CD14-positive monocyte (primary cell): Measurements from ENCODE around the gene SLC9C1. TPM values are rescaled to one million over a fixed set of nuclear protein-coding genes. Genes with fewer than 3 reads are reported as not detected.

Source experiments
- DNase-seq, 3 donors: peaks; one replicate each; pipeline ENCODE4 v3.0.0-alpha.2; 2011 to 2022
- H2AFZ ChIP-seq: 2 replicates; pipeline ENCODE4 v1.6.0; 2012; ENCODE audit warnings: mild to moderate bottlenecking, low read depth, low read length, inconsistent platforms; ENCODE audit not compliant: insufficient read depth, poor library complexity, severe bottlenecking
- H3K27ac ChIP-seq, 2 donors: 1 replicate in 1 of 2; 2 replicates in 1 of 2; pipeline ENCODE4 v1.5.1; 2012 to 2013; ENCODE audit warnings: low read length in 2 of 2, control low read depth in 1 of 2, inconsistent platforms in 1 of 2, low read depth in 1 of 2, mild to moderate bottlenecking in 1 of 2
- H3K27me3 ChIP-seq, 2 donors: one replicate each; pipeline versions ENCODE4 v1.6.0 to v1.6.1; 2011 to 2013; ENCODE audit warnings: low read length in 2 of 2; ENCODE audit not compliant: control insufficient read depth in 2 of 2, insufficient read depth in 2 of 2
- H3K36me3 ChIP-seq, 2 donors: replicated peaks in 1 of 2; 1 replicate in 1 of 2; 2 replicates in 1 of 2; pipeline versions ENCODE4 v1.5.1 to v1.6.1; 2012 to 2013; ENCODE audit warnings: low read length in 2 of 2, control low read depth in 1 of 2, inconsistent platforms in 1 of 2, mild to moderate bottlenecking in 1 of 2; ENCODE audit not compliant: insufficient read depth in 2 of 2, control insufficient read depth in 1 of 2
- H3K4me1 ChIP-seq, 2 donors: 1 replicate in 1 of 2; 2 replicates in 1 of 2; pipeline versions ENCODE4 v1.5.1 to v1.6.1; 2012 to 2013; ENCODE audit warnings: low read length in 2 of 2, control low read depth in 1 of 2, inconsistent platforms in 1 of 2, mild to moderate bottlenecking in 1 of 2, moderate library complexity in 1 of 2; ENCODE audit not compliant: insufficient read depth in 2 of 2, control insufficient read depth in 1 of 2
- H3K4me2 ChIP-seq: replicated peaks from 2 replicates; pipeline ENCODE3; 2012; ENCODE audit warnings: low read length, moderate library complexity, mild to moderate bottlenecking; ENCODE audit not compliant: poor library complexity, severe bottlenecking; ENCODE audit errors: extremely low read depth
- H3K4me3 ChIP-seq, 3 experiments: fragments of 200-600 bp in 1 of 3; sonication (generic) in 1 of 3; replicated peaks in 1 of 3; 1 replicate in 2 of 3; 2 replicates in 1 of 3; pipeline ENCODE4 v1.5.1; 2011 to 2013; ENCODE audit warnings: low read length in 3 of 3, mild to moderate bottlenecking in 3 of 3, control low read depth in 2 of 3, low read depth in 2 of 3, inconsistent platforms in 1 of 3, moderate library complexity in 1 of 3
- H3K79me2 ChIP-seq: 2 replicates; pipeline ENCODE4 v1.6.0; 2012; ENCODE audit warnings: mild to moderate bottlenecking, control low read depth, inconsistent platforms, low read length, moderate library complexity; ENCODE audit not compliant: insufficient read depth
- H3K9ac ChIP-seq: 2 replicates; pipeline ENCODE4 v1.6.0; 2017; ENCODE audit warnings: low read length, mild to moderate bottlenecking; ENCODE audit not compliant: insufficient read depth, poor library complexity, severe bottlenecking
- H3K9me3 ChIP-seq, 2 donors: replicated peaks in 1 of 2; 1 replicate in 1 of 2; 2 replicates in 1 of 2; pipeline versions ENCODE4 v1.5.1 to v1.6.1; 2012 to 2013; ENCODE audit warnings: low read length in 2 of 2, control low read depth in 1 of 2; ENCODE audit not compliant: control insufficient read depth in 1 of 2, insufficient read depth in 1 of 2
- H4K20me1 ChIP-seq: 2 replicates; pipeline ENCODE4 v1.6.0; 2012; ENCODE audit warnings: mild to moderate bottlenecking, low read length, control low read depth, moderate library complexity; ENCODE audit not compliant: insufficient read depth
- H3K27ac Mint-ChIP-seq, 7 donors: one replicate each; pipeline ENCODE4 v1.8.0; 2020; ENCODE audit warnings: mild to moderate bottlenecking in 7 of 7, mixed read lengths in 7 of 7, moderate library complexity in 6 of 7, inconsistent platforms in 2 of 7
- H3K27me3 Mint-ChIP-seq, 3 donors: one replicate each; pipeline ENCODE4 v1.8.0; 2021 to 2022; ENCODE audit warnings: low read depth in 3 of 3, mild to moderate bottlenecking in 3 of 3, mixed read lengths in 3 of 3, moderate library complexity in 3 of 3, inconsistent platforms in 1 of 3
- H3K36me3 Mint-ChIP-seq, 2 donors: one replicate each; pipeline ENCODE4 v1.8.0; 2020; ENCODE audit warnings: mixed read lengths in 2 of 2, inconsistent platforms in 1 of 2, mild to moderate bottlenecking in 1 of 2
- H3K4me1 Mint-ChIP-seq: one replicate; pipeline ENCODE4 v1.8.0; 2020; ENCODE audit warnings: mild to moderate bottlenecking, mixed read lengths
- H3K4me3 Mint-ChIP-seq, 2 donors: one replicate each; pipeline ENCODE4 v1.8.0; 2020; ENCODE audit warnings: mild to moderate bottlenecking in 2 of 2, mixed read lengths in 2 of 2, moderate library complexity in 1 of 2
- H3K9me3 Mint-ChIP-seq, 7 donors: one replicate each; pipeline ENCODE4 v1.8.0; 2020 to 2022; ENCODE audit warnings: mixed read lengths in 7 of 7, mild to moderate bottlenecking in 6 of 7, moderate library complexity in 6 of 7, inconsistent platforms in 2 of 7
- WGBS: methylation state at CpG from one replicate; pipeline ENCODE4 v1.1.5; 2013; ENCODE audit warnings: missing lambda C conversion rate; ENCODE audit not compliant: insufficient coverage; 5-methylcytosine and 5-hydroxymethylcytosine counted together
- intact Hi-C, 2 donors: fragments of 100-400 bp; cut with micrococcal nuclease; formaldehyde crosslinking; loops; one replicate each; pipeline versions ENCODE4 v1.15.0 to v1.15.1; 2023
- polyA plus RNA-seq, 3 donors: library from polyadenylated mRNA; depleted of rRNA in 1 of 3; unstranded in 2 of 3; stranded (reverse) in 1 of 3; fragments of 300-500 nt in 2 of 3; fragments of >200 nt in 1 of 3; fragmentation: Illumina TruSeq in 2 of 3; gene quantifications; 1 replicate in 2 of 3; 2 replicates in 1 of 3; pipeline ENCODE4 v1.2.3, GENCODE V29; 2012 to 2021
- TF ChIP-seq, protein P1 (sequence below): fragments of 200-600 bp; IDR thresholded peaks from one replicate; pipeline ENCODE4 v1.8.0; 2022; ENCODE audit warnings: antibody characterized with exemption, mild to moderate bottlenecking

The SLC9C1 gene
- polyA plus RNA-seq, 3 donors = not detected

DNA sequence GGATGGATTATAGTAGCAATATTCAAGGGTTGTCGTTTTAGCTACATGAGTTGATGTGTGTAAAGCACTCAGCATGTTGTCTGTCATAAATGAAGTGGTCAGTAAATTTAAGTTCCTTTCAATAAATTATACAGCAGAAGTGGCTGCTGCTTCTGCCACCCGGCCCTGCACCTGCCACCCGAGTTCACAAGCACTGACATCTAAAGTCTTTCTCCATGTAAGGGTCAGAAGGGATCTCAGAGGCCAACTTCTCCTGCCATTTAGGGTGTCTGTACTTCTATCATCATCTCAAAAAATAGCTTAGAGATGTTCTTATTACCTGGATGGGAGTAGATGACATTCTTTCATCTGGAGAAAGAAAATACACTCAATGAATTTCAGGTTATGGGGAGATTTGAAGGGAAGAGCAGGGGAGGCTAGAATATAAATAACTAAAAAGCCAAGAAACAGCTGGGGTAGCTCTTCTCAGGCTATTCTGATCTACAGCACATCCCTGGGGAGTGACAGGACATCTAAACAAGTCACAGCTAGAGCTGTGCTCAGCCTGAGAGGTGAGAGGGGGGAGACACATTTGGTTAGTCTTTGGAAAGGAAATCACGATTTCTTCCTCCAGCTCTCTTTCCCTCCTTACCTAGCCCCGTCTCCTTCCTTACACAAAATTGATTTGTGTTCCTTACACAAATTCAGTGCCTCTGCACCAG is 169.0 kb downstream of the SLC9C1 start:
- Histone ChIP-seq H3K4me1 (peaks cover 18 to 44% of the 10 kb centered on the region in 2 donors), H2AFZ (no peak overlapping the region), H3K27ac (no peak overlapping the region), H4K20me1 (no peaks in the 10 kb centered on the region), H3K4me2 (no peak overlapping the region), H3K9me3 (no peaks in the 10 kb centered on the region), H3K36me3 (no peaks in the 10 kb centered on the region), H3K79me2 (no peaks in the 10 kb centered on the region), H3K9ac (no peak overlapping the region), H3K27me3 (no peaks in the 10 kb centered on the region), H3K4me3 (no peak overlapping the region)
- no CpG with 5 or more reads among the region's 5 CpGs for WGBS
- TF ChIP-seq, protein P1, sequence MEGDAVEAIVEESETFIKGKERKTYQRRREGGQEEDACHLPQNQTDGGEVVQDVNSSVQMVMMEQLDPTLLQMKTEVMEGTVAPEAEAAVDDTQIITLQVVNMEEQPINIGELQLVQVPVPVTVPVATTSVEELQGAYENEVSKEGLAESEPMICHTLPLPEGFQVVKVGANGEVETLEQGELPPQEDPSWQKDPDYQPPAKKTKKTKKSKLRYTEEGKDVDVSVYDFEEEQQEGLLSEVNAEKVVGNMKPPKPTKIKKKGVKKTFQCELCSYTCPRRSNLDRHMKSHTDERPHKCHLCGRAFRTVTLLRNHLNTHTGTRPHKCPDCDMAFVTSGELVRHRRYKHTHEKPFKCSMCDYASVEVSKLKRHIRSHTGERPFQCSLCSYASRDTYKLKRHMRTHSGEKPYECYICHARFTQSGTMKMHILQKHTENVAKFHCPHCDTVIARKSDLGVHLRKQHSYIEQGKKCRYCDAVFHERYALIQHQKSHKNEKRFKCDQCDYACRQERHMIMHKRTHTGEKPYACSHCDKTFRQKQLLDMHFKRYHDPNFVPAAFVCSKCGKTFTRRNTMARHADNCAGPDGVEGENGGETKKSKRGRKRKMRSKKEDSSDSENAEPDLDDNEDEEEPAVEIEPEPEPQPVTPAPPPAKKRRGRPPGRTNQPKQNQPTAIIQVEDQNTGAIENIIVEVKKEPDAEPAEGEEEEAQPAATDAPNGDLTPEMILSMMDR = no peak
- Mint-ChIP-seq H3K27me3 (peaks cover 0 to 2% (median 0%) of the 10 kb centered on the region in 3 donors), H3K36me3 (no peaks in the 10 kb centered on the region), H3K27ac (no peak overlapping the region), H3K9me3 (no peaks in the 10 kb centered on the region), H3K4me3 (no peak overlapping the region), H3K4me1 (peaks cover 48% of the 10 kb centered on the region)
- intact Hi-C loops = loop anchor here in 1 of 2 donors (5.0 to 10.0 kb wide), 2 partner anchors 180 to 457 kb away; no protein-coding TSS in a partner anchor
- no peak for DNase-seq

DNA sequence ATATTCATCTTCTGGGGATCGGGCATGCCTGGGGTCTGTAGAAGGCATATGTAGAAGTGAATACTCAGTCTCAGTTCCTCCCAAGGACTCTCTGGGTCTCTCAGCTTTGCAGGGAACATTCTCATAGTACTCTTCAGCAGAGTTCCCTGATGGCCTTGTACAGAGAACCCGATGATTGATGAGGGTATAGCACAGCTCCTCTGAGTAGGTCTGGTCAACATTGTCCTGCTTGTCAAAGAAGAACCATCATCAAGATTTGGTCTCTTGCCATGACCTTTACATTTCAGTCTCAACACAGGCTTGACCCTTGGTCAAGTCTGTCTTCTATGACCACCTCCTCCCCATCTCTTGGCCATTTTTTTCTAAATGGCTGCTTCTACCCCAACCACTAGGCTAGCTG is 170.5 kb downstream of the SLC9C1 start:
- Histone ChIP-seq H3K9ac (no peak overlapping the region), H3K4me3 (no peak overlapping the region), H2AFZ (no peak overlapping the region), H3K27me3 (no peaks in the 10 kb centered on the region), H3K9me3 (no peaks in the 10 kb centered on the region), H3K4me1 (peaks cover 32 to 47% of the 10 kb centered on the region in 2 donors), H4K20me1 (no peaks in the 10 kb centered on the region), H3K4me2 (no peak overlapping the region), H3K79me2 (no peaks in the 10 kb centered on the region), H3K36me3 (no peaks in the 10 kb centered on the region), H3K27ac (no peak overlapping the region)
- H3K36me3 Mint-ChIP-seq = peaks cover 0 to 3% of the 10 kb centered on the region in 2 donors
- peaks cover 51% of the 10 kb centered on the region for H3K4me1 Mint-ChIP-seq
- 85% methylated on average over 2 of the region's 2 CpGs for WGBS
- peaks cover 0 to 5% (median 2%) of the 10 kb centered on the region in 3 donors for H3K27me3 Mint-ChIP-seq
- H3K4me3 Mint-ChIP-seq = no peak overlapping the region
- intact Hi-C loops = loop anchor here in 1 of 2 donors (10.0 kb wide), 1 partner anchor 181 kb away; no protein-coding TSS in a partner anchor
- H3K27ac Mint-ChIP-seq = no peak overlapping the region
- no peak for DNase-seq
- TF ChIP-seq, protein P1 = no peak
- H3K9me3 Mint-ChIP-seq = no peaks in the 10 kb centered on the region
